GM23338 (cell line): Measurements from ENCODE around the gene ASCL2. TPM values are rescaled to one million over a fixed set of nuclear protein-coding genes. Genes with fewer than 3 reads are reported as not detected.

Experiments used
- ATAC-seq: fragments of 200-7000 bp; cut with Tn5 transposase; 3 replicates; pipeline ENCODE4 v1.9.1; 2020
- DNase-seq: peaks from one replicate; pipeline ENCODE4 v3.0.0-alpha.2; 2015; ENCODE audit warnings: low spot score
- H2AFZ ChIP-seq: fragments of 200-600 bp; sonication (generic); 2 replicates; pipeline ENCODE4 v1.8.0; 2016; ENCODE audit warnings: antibody characterized with exemption, mild to moderate bottlenecking, moderate library complexity
- H3F3A ChIP-seq: fragments of 200-600 bp; sonication (generic); replicated peaks from 2 replicates; pipeline ENCODE4 v1.8.0; 2017; ENCODE audit warnings: antibody characterized with exemption, mixed run types, low read depth
- H3K27ac ChIP-seq: fragments of 200-600 bp; sonication (generic); 2 replicates; pipeline ENCODE4 v1.6.1; 2016; ENCODE audit warnings: low read depth
- H3K27me3 ChIP-seq: fragments of 200-600 bp; sonication (generic); 2 replicates; pipeline ENCODE4 v1.8.0; 2016; ENCODE audit warnings: mild to moderate bottlenecking, mixed run types, moderate library complexity; ENCODE audit not compliant: insufficient read depth
- H3K36me3 ChIP-seq: fragments of 200-600 bp; sonication (generic); 2 replicates; pipeline ENCODE4 v1.8.0; 2016; ENCODE audit warnings: mild to moderate bottlenecking; ENCODE audit not compliant: insufficient read depth
- H3K4me1 ChIP-seq: fragments of 200-600 bp; sonication (generic); 2 replicates; pipeline ENCODE4 v1.8.0; 2016; ENCODE audit warnings: mild to moderate bottlenecking, moderate library complexity; ENCODE audit not compliant: insufficient read depth
- H3K4me2 ChIP-seq: fragments of 200-600 bp; sonication (generic); 2 replicates; pipeline ENCODE4 v1.7.1; 2017; ENCODE audit warnings: mixed run types
- H3K4me3 ChIP-seq: fragments of 200-600 bp; sonication (generic); 2 replicates; pipeline ENCODE4 v1.6.1; 2016; ENCODE audit warnings: mixed run types
- H3K79me2 ChIP-seq: fragments of 200-600 bp; sonication (generic); replicated peaks from 2 replicates; pipeline ENCODE4 v1.8.0; 2017; ENCODE audit warnings: mild to moderate bottlenecking; ENCODE audit not compliant: insufficient read depth
- H3K9me2 ChIP-seq: fragments of 200-600 bp; sonication (generic); 2 replicates; pipeline ENCODE4 v1.8.0; 2017; ENCODE audit not compliant: insufficient read depth
- H4K20me1 ChIP-seq: fragments of 200-600 bp; sonication (generic); replicated peaks from 2 replicates; pipeline ENCODE4 v1.8.0; 2017; ENCODE audit warnings: mild to moderate bottlenecking; ENCODE audit not compliant: insufficient read depth
- H3K27ac Mint-ChIP-seq: 2 replicates; pipeline ENCODE4 v1.8.0; 2020; ENCODE audit warnings: inconsistent platforms, mild to moderate bottlenecking, moderate library complexity, mixed read lengths
- H3K27me3 Mint-ChIP-seq: 3 replicates; pipeline ENCODE4 v1.8.0; 2022; ENCODE audit warnings: low read depth, mild to moderate bottlenecking, moderate library complexity, mixed read lengths, inconsistent platforms; ENCODE audit not compliant: insufficient read depth, poor library complexity
- H3K36me3 Mint-ChIP-seq: 3 replicates; pipeline ENCODE4 v1.8.0; 2021; ENCODE audit warnings: low read depth, mild to moderate bottlenecking, inconsistent platforms, moderate library complexity, mixed read lengths
- H3K4me1 Mint-ChIP-seq: 3 replicates; pipeline ENCODE4 v1.8.0; 2020; ENCODE audit warnings: mild to moderate bottlenecking, inconsistent platforms, mixed read lengths
- H3K4me3 Mint-ChIP-seq: 3 replicates; pipeline ENCODE4 v1.8.0; 2021; ENCODE audit warnings: moderate library complexity, mild to moderate bottlenecking, inconsistent platforms, mixed read lengths
- H3K9me3 Mint-ChIP-seq: 3 replicates; pipeline ENCODE4 v1.8.0; 2020; ENCODE audit warnings: moderate library complexity, mild to moderate bottlenecking, inconsistent platforms, mixed read lengths
- CREB1 ChIP-seq: fragments of 250-450 bp; sonication (Bioruptor Pico); IDR thresholded peaks from 2 replicates; pipeline ENCODE4 v1.5.0; 2020; ENCODE audit warnings: low read depth, mild to moderate bottlenecking, moderate library complexity
- CTCF ChIP-seq, 2 experiments: fragments of 200-600 bp in 1 of 2; sonication (generic) in 1 of 2; conservative IDR thresholded peaks; 2 replicates each; pipeline versions ENCODE4 v1.5.1 to v1.6.1; 2016 to 2017; ENCODE audit warnings: antibody characterized with exemption in 2 of 2, low read depth in 2 of 2, mild to moderate bottlenecking in 2 of 2, moderate library complexity in 1 of 2
- EZH2 ChIP-seq: fragments of 200-600 bp; sonication (generic); IDR thresholded peaks from one replicate; pipeline ENCODE4 v1.8.0; 2017; ENCODE audit warnings: antibody characterized with exemption, mild to moderate bottlenecking, low read depth; ENCODE audit not compliant: unreplicated experiment
- EZH2phosphoT487 ChIP-seq: fragments of 200-600 bp; sonication (generic); IDR thresholded peaks from one replicate; pipeline ENCODE4 v1.8.1; 2018; ENCODE audit warnings: antibody characterized with exemption; ENCODE audit not compliant: unreplicated experiment
- JUNB ChIP-seq: IDR thresholded peaks from one replicate; pipeline ENCODE4 v1.6.1; 2016; ENCODE audit warnings: antibody characterized with exemption; ENCODE audit not compliant: unreplicated experiment
- STAT1 ChIP-seq: IDR thresholded peaks from one replicate; pipeline ENCODE4 v1.6.1; 2016; ENCODE audit warnings: antibody characterized with exemption; ENCODE audit not compliant: unreplicated experiment
- ZNF114 ChIP-seq: fragments of 250-450 bp; sonication (Bioruptor Pico); IDR thresholded peaks from 2 replicates; pipeline ENCODE4 v1.5.0; 2020; ENCODE audit warnings: mild to moderate bottlenecking, moderate library complexity
- polyA plus RNA-seq: library from polyadenylated mRNA; unstranded; fragments of >200 nt; fragmentation: Nextera tagmentation; extraction: Ambion mirVana; gene quantifications from 2 replicates; pipeline ENCODE4 v1.2.1, GENCODE V29; 2016
- total RNA-seq: library from RNA; depleted of rRNA; stranded (reverse); fragments of >200 nt; shearing (Covaris generic); gene quantifications from 2 replicates; pipeline ENCODE4 v1.2.3, GENCODE V29; 2014
- TF ChIP-seq, protein P1 (sequence below): IDR thresholded peaks from 2 replicates; pipeline ENCODE4 v1.6.1; 2016; ENCODE audit warnings: antibody characterized with exemption
- TF ChIP-seq, protein P2 (sequence below): fragments of 250-450 bp; sonication (Bioruptor Pico); IDR thresholded peaks from 2 replicates; pipeline ENCODE4 v1.5.0; 2020; ENCODE audit warnings: mild to moderate bottlenecking, moderate library complexity

The ASCL2 gene
- total and polyA plus RNA-seq, 2 experiments from 2014 or later, result 0.57 to 1.6 TPM

DNA sequence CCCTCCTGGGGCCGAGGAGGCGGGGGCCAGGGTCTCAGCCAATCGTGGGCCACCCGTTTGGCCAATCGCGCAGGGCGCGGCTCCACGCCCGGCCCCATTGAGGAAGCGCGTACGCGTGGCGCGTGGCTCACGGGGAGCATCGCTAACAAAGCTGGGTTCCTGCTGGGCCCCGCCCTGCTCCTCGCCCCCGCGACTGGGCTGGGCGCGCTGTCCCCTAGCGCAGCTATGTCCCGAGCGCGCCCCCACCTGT is 614 bp upstream of the ASCL2 start:
- peak overlapping the region; percentile 58 for H3K4me3 ChIP-seq
- peak; percentile 13 for ATAC-seq
- H3K9me3 Mint-ChIP-seq, result peaks cover 5% of the 10 kb centered on the region; the same call in 2 of the 3 replicates

DNA sequence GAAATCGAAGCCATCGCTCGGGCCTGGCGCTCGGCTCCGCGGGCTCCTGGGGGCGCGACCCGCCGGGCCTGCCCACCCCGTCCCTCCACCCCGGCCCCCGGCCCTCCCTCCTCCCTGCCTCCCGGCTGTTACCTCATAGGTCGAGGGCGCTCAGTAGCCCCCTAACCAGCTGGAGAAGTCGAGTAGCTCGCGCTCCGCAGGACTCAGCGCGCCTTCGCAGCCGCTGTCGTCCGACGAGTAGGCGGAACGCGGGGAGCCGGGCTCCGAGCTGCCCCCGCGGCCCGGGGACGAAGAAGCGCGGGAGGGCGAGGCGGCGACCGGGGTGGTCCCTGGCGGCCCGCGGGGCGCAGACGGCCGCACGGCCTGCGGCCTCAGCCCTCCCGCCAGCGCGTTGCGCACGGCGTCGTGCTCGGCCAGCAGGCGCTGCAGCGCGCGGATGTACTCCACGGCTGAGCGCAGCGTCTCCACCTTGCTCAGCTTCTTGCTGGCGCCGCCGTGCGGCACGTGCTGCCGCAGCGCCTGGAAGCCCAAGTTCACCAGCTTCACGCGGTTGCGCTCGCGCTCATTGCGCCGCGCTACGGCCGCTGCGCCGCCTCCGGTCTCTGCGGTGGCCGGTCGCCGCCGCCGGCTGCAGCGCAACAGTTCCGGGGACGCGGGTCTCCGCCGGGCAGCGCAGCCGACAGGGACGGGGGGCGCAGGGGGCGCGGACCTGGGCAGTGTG is 627 bp downstream of the ASCL2 start:
- H3K27ac ChIP-seq, result no peak overlapping the region
- DNase-seq, result peak; percentile 78
- H3F3A ChIP-seq, result no peaks in the 10 kb centered on the region
- peaks cover 74% of the 10 kb centered on the region for H3K27me3 ChIP-seq
- H2AFZ ChIP-seq, result peak overlapping the region; percentile 81
- Mint-ChIP-seq H3K9me3 (peaks cover 5% of the 10 kb centered on the region; the same call in 2 of the 3 replicates), H3K4me1 (peaks cover 12% of the 10 kb centered on the region), H3K27me3 (peaks cover 66% of the 10 kb centered on the region), H3K36me3 (no peaks in the 10 kb centered on the region), H3K4me3 (peak overlapping the region; percentile 56; the same call in 2 of the 3 replicates), H3K27ac (no peak overlapping the region)
- H3K4me3 ChIP-seq, result peak overlapping the region; percentile 58
- no peaks in the 10 kb centered on the region for H3K9me2 ChIP-seq
- H3K36me3 ChIP-seq, result no peaks in the 10 kb centered on the region
- no peaks in the 10 kb centered on the region for H4K20me1 ChIP-seq
- peak; percentile 45 for ATAC-seq
- H3K4me2 ChIP-seq, result peak overlapping the region; percentile 80
- H3K79me2 ChIP-seq, result no peaks in the 10 kb centered on the region
- peaks cover 6% of the 10 kb centered on the region for H3K4me1 ChIP-seq
- no peak for TF ChIP-seq EZH2
- TF ChIP-seq, protein P1, sequence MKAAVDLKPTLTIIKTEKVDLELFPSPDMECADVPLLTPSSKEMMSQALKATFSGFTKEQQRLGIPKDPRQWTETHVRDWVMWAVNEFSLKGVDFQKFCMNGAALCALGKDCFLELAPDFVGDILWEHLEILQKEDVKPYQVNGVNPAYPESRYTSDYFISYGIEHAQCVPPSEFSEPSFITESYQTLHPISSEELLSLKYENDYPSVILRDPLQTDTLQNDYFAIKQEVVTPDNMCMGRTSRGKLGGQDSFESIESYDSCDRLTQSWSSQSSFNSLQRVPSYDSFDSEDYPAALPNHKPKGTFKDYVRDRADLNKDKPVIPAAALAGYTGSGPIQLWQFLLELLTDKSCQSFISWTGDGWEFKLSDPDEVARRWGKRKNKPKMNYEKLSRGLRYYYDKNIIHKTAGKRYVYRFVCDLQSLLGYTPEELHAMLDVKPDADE, result no peak
- TF ChIP-seq ZNF114 (CRISPR knock-in tag), result no peak
- TF ChIP-seq JUNB, result no peak
- TF ChIP-seq STAT1, result no peak
- TF ChIP-seq, protein P2, sequence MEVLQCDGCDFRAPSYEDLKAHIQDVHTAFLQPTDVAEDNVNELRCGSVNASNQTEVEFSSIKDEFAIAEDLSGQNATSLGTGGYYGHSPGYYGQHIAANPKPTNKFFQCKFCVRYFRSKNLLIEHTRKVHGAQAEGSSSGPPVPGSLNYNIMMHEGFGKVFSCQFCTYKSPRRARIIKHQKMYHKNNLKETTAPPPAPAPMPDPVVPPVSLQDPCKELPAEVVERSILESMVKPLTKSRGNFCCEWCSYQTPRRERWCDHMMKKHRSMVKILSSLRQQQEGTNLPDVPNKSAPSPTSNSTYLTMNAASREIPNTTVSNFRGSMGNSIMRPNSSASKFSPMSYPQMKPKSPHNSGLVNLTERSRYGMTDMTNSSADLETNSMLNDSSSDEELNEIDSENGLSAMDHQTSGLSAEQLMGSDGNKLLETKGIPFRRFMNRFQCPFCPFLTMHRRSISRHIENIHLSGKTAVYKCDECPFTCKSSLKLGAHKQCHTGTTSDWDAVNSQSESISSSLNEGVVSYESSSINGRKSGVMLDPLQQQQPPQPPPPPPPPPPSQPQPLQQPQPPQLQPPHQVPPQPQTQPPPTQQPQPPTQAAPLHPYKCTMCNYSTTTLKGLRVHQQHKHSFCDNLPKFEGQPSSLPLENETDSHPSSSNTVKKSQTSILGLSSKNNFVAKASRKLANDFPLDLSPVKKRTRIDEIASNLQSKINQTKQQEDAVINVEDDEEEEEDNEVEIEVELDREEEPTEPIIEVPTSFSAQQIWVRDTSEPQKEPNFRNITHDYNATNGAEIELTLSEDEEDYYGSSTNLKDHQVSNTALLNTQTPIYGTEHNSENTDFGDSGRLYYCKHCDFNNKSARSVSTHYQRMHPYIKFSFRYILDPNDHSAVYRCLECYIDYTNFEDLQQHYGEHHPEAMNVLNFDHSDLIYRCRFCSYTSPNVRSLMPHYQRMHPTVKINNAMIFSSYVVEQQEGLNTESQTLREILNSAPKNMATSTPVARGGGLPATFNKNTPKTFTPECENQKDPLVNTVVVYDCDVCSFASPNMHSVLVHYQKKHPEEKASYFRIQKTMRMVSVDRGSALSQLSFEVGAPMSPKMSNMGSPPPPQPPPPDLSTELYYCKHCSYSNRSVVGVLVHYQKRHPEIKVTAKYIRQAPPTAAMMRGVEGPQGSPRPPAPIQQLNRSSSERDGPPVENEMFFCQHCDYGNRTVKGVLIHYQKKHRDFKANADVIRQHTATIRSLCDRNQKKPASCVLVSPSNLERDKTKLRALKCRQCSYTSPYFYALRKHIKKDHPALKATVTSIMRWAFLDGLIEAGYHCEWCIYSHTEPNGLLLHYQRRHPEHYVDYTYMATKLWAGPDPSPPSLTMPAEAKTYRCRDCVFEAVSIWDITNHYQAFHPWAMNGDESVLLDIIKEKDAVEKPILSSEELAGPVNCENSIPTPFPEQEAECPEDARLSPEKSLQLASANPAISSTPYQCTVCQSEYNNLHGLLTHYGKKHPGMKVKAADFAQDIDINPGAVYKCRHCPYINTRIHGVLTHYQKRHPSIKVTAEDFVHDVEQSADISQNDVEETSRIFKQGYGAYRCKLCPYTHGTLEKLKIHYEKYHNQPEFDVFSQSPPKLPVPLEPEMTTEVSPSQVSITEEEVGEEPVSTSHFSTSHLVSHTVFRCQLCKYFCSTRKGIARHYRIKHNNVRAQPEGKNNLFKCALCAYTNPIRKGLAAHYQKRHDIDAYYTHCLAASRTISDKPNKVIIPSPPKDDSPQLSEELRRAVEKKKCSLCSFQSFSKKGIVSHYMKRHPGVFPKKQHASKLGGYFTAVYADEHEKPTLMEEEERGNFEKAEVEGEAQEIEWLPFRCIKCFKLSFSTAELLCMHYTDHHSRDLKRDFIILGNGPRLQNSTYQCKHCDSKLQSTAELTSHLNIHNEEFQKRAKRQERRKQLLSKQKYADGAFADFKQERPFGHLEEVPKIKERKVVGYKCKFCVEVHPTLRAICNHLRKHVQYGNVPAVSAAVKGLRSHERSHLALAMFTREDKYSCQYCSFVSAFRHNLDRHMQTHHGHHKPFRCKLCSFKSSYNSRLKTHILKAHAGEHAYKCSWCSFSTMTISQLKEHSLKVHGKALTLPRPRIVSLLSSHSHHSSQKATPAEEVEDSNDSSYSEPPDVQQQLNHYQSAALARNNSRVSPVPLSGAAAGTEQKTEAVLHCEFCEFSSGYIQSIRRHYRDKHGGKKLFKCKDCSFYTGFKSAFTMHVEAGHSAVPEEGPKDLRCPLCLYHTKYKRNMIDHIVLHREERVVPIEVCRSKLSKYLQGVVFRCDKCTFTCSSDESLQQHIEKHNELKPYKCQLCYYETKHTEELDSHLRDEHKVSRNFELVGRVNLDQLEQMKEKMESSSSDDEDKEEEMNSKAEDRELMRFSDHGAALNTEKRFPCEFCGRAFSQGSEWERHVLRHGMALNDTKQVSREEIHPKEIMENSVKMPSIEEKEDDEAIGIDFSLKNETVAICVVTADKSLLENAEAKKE (CRISPR knock-in tag), result no peak
- TF ChIP-seq EZH2phosphoT487, result no peak
- TF ChIP-seq CREB1 (CRISPR knock-in tag), result peak; percentile 49

More for the DNA sequence above, 614 bp upstream of the ASCL2 start:
- H3K4me3 Mint-ChIP-seq, result no peak overlapping the region
- TF ChIP-seq CTCF (conservative IDR thresholded peaks at IDR 0.05; ENCODE audit: low read depth in 2 of 2) (0 out of 4 replicates have a peak, but pooled peaks of 1 of the 2 experiments have one; percentile 9), JUNB (no peak)
- no peaks in the 10 kb centered on the region for H3K36me3 Mint-ChIP-seq
- no peaks in the 10 kb centered on the region for H3F3A ChIP-seq
- H3K79me2 ChIP-seq, result no peaks in the 10 kb centered on the region
- DNase-seq, result peak; percentile 53
- peaks cover 74% of the 10 kb centered on the region for H3K27me3 ChIP-seq
- no peak overlapping the region for H3K27ac Mint-ChIP-seq
- peaks cover 12% of the 10 kb centered on the region for H3K4me1 Mint-ChIP-seq
- H4K20me1 ChIP-seq, result no peaks in the 10 kb centered on the region
- peaks cover 66% of the 10 kb centered on the region for H3K27me3 Mint-ChIP-seq
- H3K4me2 ChIP-seq, result peak overlapping the region; percentile 71
- peaks cover 6% of the 10 kb centered on the region for H3K4me1 ChIP-seq
- no peaks in the 10 kb centered on the region for H3K36me3 ChIP-seq
- H2AFZ ChIP-seq, result peak overlapping the region; percentile 78
- no peaks in the 10 kb centered on the region for H3K9me2 ChIP-seq
- no peak overlapping the region for H3K27ac ChIP-seq
